Osteoblast (primary cell): Measurements from ENCODE around the gene FGFR4. TPM values are rescaled to one million over a fixed set of nuclear protein-coding genes. Genes with fewer than 3 reads are reported as not detected.

Source experiments
- DNase-seq: peaks from one replicate; pipeline ENCODE4 v3.0.0; 2011; ENCODE audit warnings: low spot score, mixed read lengths; ENCODE audit not compliant: insufficient read length; ENCODE audit errors: missing footprints
- H2AFZ ChIP-seq: 2 replicates; pipeline ENCODE4 v1.6.0; 2011; ENCODE audit warnings: mild to moderate bottlenecking, low read length
- H3K27ac ChIP-seq: 2 replicates; pipeline ENCODE4 v1.5.1; 2011; ENCODE audit warnings: mild to moderate bottlenecking, low read depth, low read length, moderate library complexity
- H3K27me3 ChIP-seq: 2 replicates; pipeline ENCODE4 v1.6.0; 2012; ENCODE audit warnings: mild to moderate bottlenecking, control low read depth, inconsistent platforms, low read length, moderate library complexity; ENCODE audit not compliant: insufficient read depth
- H3K36me3 ChIP-seq: 2 replicates; pipeline ENCODE4 v1.5.1; 2011; ENCODE audit warnings: mild to moderate bottlenecking, low read length, control low read depth, moderate library complexity; ENCODE audit not compliant: insufficient read depth
- H3K4me1 ChIP-seq: 2 replicates; pipeline ENCODE4 v1.5.1; 2011; ENCODE audit warnings: mild to moderate bottlenecking, low read length, control low read depth, moderate library complexity; ENCODE audit not compliant: insufficient read depth
- H3K4me2 ChIP-seq: 2 replicates; pipeline ENCODE4 v1.6.0; 2011; ENCODE audit warnings: mild to moderate bottlenecking, low read length; ENCODE audit not compliant: insufficient read depth
- H3K4me3 ChIP-seq: fragments of 200-600 bp; sonication (generic); 3 replicates; pipeline ENCODE4 v1.5.1; 2012; ENCODE audit warnings: mild to moderate bottlenecking, low read length, inconsistent platforms; ENCODE audit not compliant: insufficient read depth
- H3K79me2 ChIP-seq: 2 replicates; pipeline ENCODE4 v1.6.0; 2012; ENCODE audit warnings: mild to moderate bottlenecking, low read length, control low read depth, inconsistent platforms; ENCODE audit not compliant: insufficient read depth
- H3K9me3 ChIP-seq: 2 replicates; pipeline ENCODE4 v1.5.1; 2011; ENCODE audit warnings: low read depth, low read length, control low read depth
- H4K20me1 ChIP-seq: 2 replicates; pipeline ENCODE4 v1.6.0; 2012; ENCODE audit warnings: mild to moderate bottlenecking, low read length, control low read depth; ENCODE audit not compliant: insufficient read depth
- CTCF ChIP-seq: IDR thresholded peaks from 2 replicates; pipeline ENCODE4 v1.5.1; 2011; ENCODE audit warnings: mild to moderate bottlenecking, low read depth, low read length, moderate library complexity; ENCODE audit errors: extremely low read depth
- total RNA-seq: library from RNA; depleted of rRNA; stranded (reverse); fragments of >200 nt; gene quantifications from 2 replicates; pipeline ENCODE4 v1.2.3, GENCODE V29; 2012

Gene FGFR4
- total RNA-seq, 1 donor, result 1.1 TPM

DNA sequence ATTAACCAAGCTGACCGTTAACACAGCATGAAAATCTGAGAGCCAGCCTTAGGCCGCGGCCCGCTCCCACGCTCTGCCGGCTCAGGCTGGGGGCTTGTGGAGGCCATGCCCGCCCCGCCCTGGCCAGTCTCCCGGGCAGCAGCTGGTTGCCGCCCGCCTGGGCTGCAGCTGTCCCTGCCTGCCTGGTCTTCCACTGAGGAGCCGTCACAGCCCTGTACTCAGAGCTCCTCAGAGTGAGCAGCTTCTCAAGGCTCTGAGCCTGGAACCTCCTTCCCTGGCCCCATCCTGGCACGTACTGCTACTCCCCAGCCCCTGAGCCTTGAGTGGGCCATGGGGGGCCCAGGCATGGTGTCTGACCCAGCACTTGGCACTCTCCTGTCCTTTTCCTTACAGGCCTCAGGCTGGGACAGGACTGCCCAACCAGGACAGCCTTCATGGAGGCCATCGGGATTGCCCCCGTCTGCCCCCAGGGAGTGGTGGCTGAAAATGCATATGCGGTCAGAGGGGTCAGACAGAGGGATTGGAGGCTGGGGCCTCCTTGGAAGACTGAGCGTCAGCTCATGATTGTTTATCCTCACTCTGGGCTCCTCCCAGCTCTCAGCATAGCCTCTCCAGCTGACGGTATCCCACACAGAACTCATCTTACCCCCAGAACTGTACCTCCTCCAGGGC, 11.9 kb downstream of the FGFR4 start:
- Histone ChIP-seq H3K4me3 (no peak overlapping the region), H3K4me1 (no peaks in the 10 kb centered on the region), H3K79me2 (no peaks in the 10 kb centered on the region), H3K4me2 (no peak overlapping the region), H3K36me3 (no peaks in the 10 kb centered on the region), H2AFZ (peak overlapping the region; percentile 68), H3K9me3 (no peaks in the 10 kb centered on the region), H4K20me1 (no peaks in the 10 kb centered on the region), H3K27ac (no peak overlapping the region), H3K27me3 (peaks cover 2% of the 10 kb centered on the region)
- no peak for TF ChIP-seq CTCF
- peak; percentile 86 for DNase-seq

GRCh38 chr5:177099422-177100093, 12.8 kb downstream of the FGFR4 start:
- H3K4me1 ChIP-seq, result no peaks in the 10 kb centered on the region
- TF ChIP-seq CTCF, result no peak
- no peak overlapping the region for H2AFZ ChIP-seq
- DNase-seq, result peak; percentile 59
- H3K9me3 ChIP-seq, result no peaks in the 10 kb centered on the region
- H3K4me2 ChIP-seq, result no peak overlapping the region
- no peaks in the 10 kb centered on the region for H3K36me3 ChIP-seq
- peaks cover 6% of the 10 kb centered on the region for H3K27me3 ChIP-seq
- no peaks in the 10 kb centered on the region for H3K79me2 ChIP-seq
- H3K4me3 ChIP-seq, result no peak overlapping the region
- H4K20me1 ChIP-seq, result no peaks in the 10 kb centered on the region
- H3K27ac ChIP-seq, result no peak overlapping the region

DNA sequence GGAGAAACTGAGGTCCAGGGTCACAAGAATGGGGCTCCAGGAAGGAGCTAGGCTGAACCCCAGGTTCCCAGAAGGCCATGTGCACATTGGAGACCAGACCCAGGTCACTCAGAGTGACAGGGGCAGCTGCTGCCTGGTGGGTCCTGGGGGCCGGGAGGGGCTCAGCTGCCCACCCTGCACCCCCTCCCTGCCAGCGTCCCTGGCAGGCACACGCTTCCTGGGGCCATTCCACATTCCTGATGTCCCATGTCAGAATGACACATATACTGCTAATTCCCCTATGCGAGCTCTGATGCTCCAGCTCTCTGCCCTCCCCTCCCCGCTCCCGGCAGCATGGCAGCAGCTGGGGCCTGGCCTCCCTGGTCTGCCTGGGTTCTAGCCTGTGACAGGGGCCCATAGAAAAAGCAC, 14.0 kb downstream of the FGFR4 start:
- Histone ChIP-seq H3K4me3 (no peak overlapping the region), H4K20me1 (no peaks in the 10 kb centered on the region), H3K36me3 (no peaks in the 10 kb centered on the region), H3K27ac (no peak overlapping the region), H3K79me2 (no peaks in the 10 kb centered on the region), H3K4me2 (no peak overlapping the region), H3K4me1 (no peaks in the 10 kb centered on the region), H3K27me3 (peaks cover 6% of the 10 kb centered on the region), H3K9me3 (no peaks in the 10 kb centered on the region), H2AFZ (no peak overlapping the region)
- DNase-seq, result peak; percentile 93
- TF ChIP-seq CTCF, result no peak

- Histone ChIP-seq H3K4me2 (no peak overlapping the region), H3K9me3 (no peaks in the 10 kb centered on the region), H4K20me1 (no peaks in the 10 kb centered on the region), H3K27me3 (peaks cover 10% of the 10 kb centered on the region), H3K27ac (no peak overlapping the region), H3K79me2 (no peaks in the 10 kb centered on the region), H3K4me3 (no peak overlapping the region), H3K4me1 (no peaks in the 10 kb centered on the region), H3K36me3 (no peaks in the 10 kb centered on the region), H2AFZ (no peak overlapping the region)
- TF ChIP-seq CTCF, result no peak
- DNase-seq, result peak; percentile 48
Measured at GRCh38 chr5:177103523-177104253, 17.0 kb downstream of the FGFR4 start.
